A549 (cell line): ENCODE data around the gene WASF2. TPM values are rescaled to one million over a fixed set of nuclear protein-coding genes. Genes with fewer than 3 reads are reported as not detected.

Source experiments
- ATAC-seq, 2 experiments: fragments of 200-7000 bp in 1 of 2; fragments of >200 bp in 1 of 2; cut with Nextera tagmentation in 1 of 2; cut with Tn5 transposase in 1 of 2; 3 replicates each; pipeline versions ENCODE4 v1.8.0 to v1.9.1; 2018 to 2020; ENCODE audit warnings: mild to moderate bottlenecking in 1 of 2, moderate library complexity in 1 of 2
- CTCF ChIA-PET: fragments of 300-600 bp; sonication (Branson Sonifier 250); formaldehyde crosslinking; extraction: SDS; loops from one replicate; lab custom pipeline; 2021; ENCODE audit warnings: antibody characterized with exemption, inconsistent platforms; lab: Yijun Ruan, JAX
- POLR2A ChIA-PET: fragments of 350-600 bp; formaldehyde crosslinking; extraction: SDS; loops from one replicate; lab custom pipeline; 2021; ENCODE audit warnings: antibody characterized with exemption, inconsistent platforms; lab: Yijun Ruan, JAX
- DNase-seq, 2 experiments: peaks; one replicate each; pipeline versions ENCODE4 v3.0.0 to v3.0.0-alpha.2; 2011 to 2016; ENCODE audit warnings: low read depth in 1 of 2, low spot score in 1 of 2
- FAIRE-seq: peaks from 2 replicates; lab custom pipeline; 2011; peaks lifted over from hg19 to GRCh38; lab: Jason Lieb, UNC
- H3K27ac ChIP-seq, 2 experiments: fragments of >200 bp; sonication (Bioruptor Twin); formaldehyde crosslinking; 3 replicates each; pipeline ENCODE4 v1.5.1; 2016 to 2017
- H3K4me1 ChIP-seq: fragments of >200 bp; sonication (Bioruptor Twin); formaldehyde crosslinking; 3 replicates; pipeline ENCODE4 v1.6.1; 2016
- H3K4me2 ChIP-seq: fragments of >200 bp; sonication (Bioruptor Twin); formaldehyde crosslinking; 3 replicates; pipeline ENCODE4 v1.6.1; 2016
- H3K4me3 ChIP-seq: fragments of >200 bp; sonication (Bioruptor Twin); formaldehyde crosslinking; 3 replicates; pipeline ENCODE4 v1.5.1; 2016
- H3K9me3 ChIP-seq: fragments of >200 bp; sonication (Bioruptor Twin); formaldehyde crosslinking; 3 replicates; pipeline ENCODE4 v1.6.1; 2016
- CEBPB ChIP-seq, 2 experiments: fragments of >200 bp in 1 of 2; sonication (Bioruptor Twin) in 1 of 2; formaldehyde crosslinking in 1 of 2; IDR thresholded peaks; 2 replicates each; pipeline ENCODE4 v1.6.1; 2012 to 2016
- CHD4 ChIP-seq: fragments of 200-600 bp; sonication (generic); IDR thresholded peaks from 2 replicates; pipeline ENCODE4 v1.6.1; 2016; ENCODE audit warnings: antibody characterized with exemption, mild to moderate bottlenecking, borderline replicate concordance
- EHMT2 ChIP-seq: fragments of 200-600 bp; sonication (generic); IDR thresholded peaks from 2 replicates; pipeline ENCODE4 v1.6.1; 2016; ENCODE audit warnings: antibody characterized with exemption, low read depth, mild to moderate bottlenecking, moderate library complexity
- ESRRA ChIP-seq: fragments of 150-350 bp; IDR thresholded peaks from 2 replicates; pipeline ENCODE4 v1.6.1; 2014; ENCODE audit warnings: mild to moderate bottlenecking, low read length, borderline replicate concordance
- FOSB ChIP-seq: fragments of 250-450 bp; sonication (Bioruptor Pico); IDR thresholded peaks from 2 replicates; pipeline ENCODE4 v1.5.0; 2020; ENCODE audit warnings: mild to moderate bottlenecking, moderate library complexity
- HDAC2 ChIP-seq: fragments of 200-600 bp; sonication (generic); IDR thresholded peaks from 2 replicates; pipeline ENCODE4 v1.6.1; 2016
- HOXB13 ChIP-seq: fragments of 250-450 bp; sonication (Bioruptor Pico); IDR thresholded peaks from 2 replicates; pipeline ENCODE4 v1.5.0; 2020; ENCODE audit warnings: low read depth, mild to moderate bottlenecking, moderate library complexity
- HOXB5 ChIP-seq: fragments of 250-450 bp; sonication (Bioruptor Pico); IDR thresholded peaks from 2 replicates; pipeline ENCODE4 v1.5.0; 2020; ENCODE audit warnings: mild to moderate bottlenecking, moderate library complexity
- JUN ChIP-seq, 2 experiments: fragments of >200 bp; sonication (Bioruptor Twin); formaldehyde crosslinking; IDR thresholded peaks; 2 replicates in 1 of 2; 3 replicates in 1 of 2; pipeline ENCODE4 v1.6.1; 2016 to 2017
- MAFK ChIP-seq: fragments of 450-650 bp; IDR thresholded peaks from 2 replicates; pipeline ENCODE4 v1.6.1; 2014; ENCODE audit not compliant: partially characterized antibody
- MAZ ChIP-seq: fragments of 150-350 bp; IDR thresholded peaks from 2 replicates; pipeline ENCODE4 v1.6.1; 2014; ENCODE audit warnings: antibody characterized with exemption, low read depth, low read length, borderline replicate concordance
- MYC ChIP-seq: IDR thresholded peaks from 2 replicates; pipeline ENCODE4 v1.6.1; 2012; ENCODE audit warnings: mild to moderate bottlenecking, inconsistent platforms, low read length, improper control_type of control experiment, borderline replicate concordance
- NR3C1 ChIP-seq: fragments of >200 bp; sonication (Bioruptor Twin); formaldehyde crosslinking; IDR thresholded peaks from 3 replicates; pipeline ENCODE4 v1.6.1; 2017
- POLR2A ChIP-seq: IDR thresholded peaks from 2 replicates; pipeline ENCODE4 v1.6.1; 2012; ENCODE audit warnings: mild to moderate bottlenecking, low read length
- POLR2AphosphoS2 ChIP-seq: conservative IDR thresholded peaks from 2 replicates; pipeline ENCODE4 v1.6.1; 2012; ENCODE audit warnings: low read length, improper control_type of control experiment, inconsistent platforms
- RARB ChIP-seq: fragments of 250-450 bp; sonication (Bioruptor Pico); IDR thresholded peaks from 2 replicates; pipeline ENCODE4 v1.8.0; 2021; ENCODE audit warnings: mild to moderate bottlenecking, moderate library complexity
- RFX5 ChIP-seq: fragments of 450-650 bp; IDR thresholded peaks from 2 replicates; pipeline ENCODE4 v1.7.1; 2014; ENCODE audit warnings: antibody characterized with exemption, mild to moderate bottlenecking, moderate library complexity
- RNF2 ChIP-seq: fragments of 200-600 bp; sonication (generic); IDR thresholded peaks from 2 replicates; pipeline ENCODE4 v1.6.1; 2016; ENCODE audit warnings: low read depth, mild to moderate bottlenecking, antibody characterized with exemption, moderate library complexity, borderline replicate concordance
- SMC3 ChIP-seq: fragments of >200 bp; sonication (Bioruptor Twin); formaldehyde crosslinking; IDR thresholded peaks from 3 replicates; pipeline ENCODE4 v1.6.1; 2018; ENCODE audit warnings: inconsistent platforms
- ZSCAN20 ChIP-seq: fragments of 250-450 bp; sonication (Bioruptor Pico); IDR thresholded peaks from 2 replicates; pipeline ENCODE4 v1.8.0; 2022; ENCODE audit warnings: mild to moderate bottlenecking, moderate library complexity
- WGBS: methylation state at CpG from one replicate; pipeline ENCODE4 v1.1.6; 2017; ENCODE audit errors: missing lambda C conversion rate; 5-methylcytosine and 5-hydroxymethylcytosine counted together
- polyA plus RNA-seq, 4 experiments: library from polyadenylated mRNA; depleted of rRNA in 3 of 4; stranded (reverse); fragments of >200 nt; fragmentation: RNase III in 1 of 4; extraction: RNeasy Plus Mini Kit Qiagen cat#74134 plus additional on column Dnase treatment in 1 of 4; gene quantifications; 2 replicates in 3 of 4; 3 replicates in 1 of 4; pipeline ENCODE4 v1.2.3, GENCODE V29; 2011 to 2017
- TF ChIP-seq, protein P1 (sequence below): fragments of 250-450 bp; sonication (Bioruptor Pico); IDR thresholded peaks from 2 replicates; pipeline ENCODE4 v1.5.0; 2020; ENCODE audit warnings: low read depth, mild to moderate bottlenecking, moderate library complexity
- TF ChIP-seq, protein P2 (sequence below): IDR thresholded peaks from 2 replicates; pipeline ENCODE4 v1.6.1; 2012
- TF ChIP-seq, protein P3 (sequence below): fragments of >200 bp; sonication (Bioruptor Twin); formaldehyde crosslinking; IDR thresholded peaks from 2 replicates; pipeline ENCODE4 v1.6.1; 2016
- TF ChIP-seq, protein P4 (sequence below): fragments of >200 bp; sonication (Bioruptor Twin); formaldehyde crosslinking; IDR thresholded peaks from 3 replicates; pipeline ENCODE4 v1.5.1; 2016
- TF ChIP-seq, protein P5 (sequence below): IDR thresholded peaks from 2 replicates; pipeline ENCODE4 v1.6.1; 2012; ENCODE audit warnings: low read depth, borderline replicate concordance

The WASF2 gene
- polyA plus RNA-seq, 2 of the 4 experiments (the other 2 are of a cell fraction): 22.7 to 44.9 TPM

DNA sequence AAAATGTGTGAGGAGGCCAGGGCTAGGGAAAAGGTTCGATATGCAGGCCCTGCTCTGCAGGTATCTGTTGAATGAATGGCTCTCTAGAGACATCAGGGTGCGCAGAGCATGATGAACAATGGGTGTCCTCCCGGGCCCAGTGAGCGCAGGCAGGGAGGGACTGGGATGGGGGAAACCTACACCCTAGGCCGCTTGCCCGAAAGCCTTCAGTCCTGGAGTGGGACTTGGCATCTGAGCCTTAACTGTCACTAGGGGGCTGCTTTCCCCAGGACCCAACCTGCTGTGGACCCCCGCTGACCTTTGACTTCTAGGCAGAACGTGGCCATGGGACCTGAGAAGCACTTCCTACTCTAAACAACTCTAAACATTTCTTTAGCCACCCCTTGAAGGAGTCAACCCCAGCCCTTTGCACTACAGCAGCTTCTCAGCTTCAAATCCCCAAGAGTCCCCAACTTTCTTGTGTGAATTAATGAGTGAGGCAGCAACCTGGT is 122.8 kb downstream of the WASF2 start:
- peak; percentile 3 to 12; a peak in 5 of 6 replicates for ATAC-seq
- Histone ChIP-seq H3K9me3 (no peaks in the 10 kb centered on the region), H3K4me1 (peaks cover 14% of the 10 kb centered on the region), H3K4me2 (peak overlapping the region; percentile 95), H3K4me3 (peak overlapping the region; percentile 78), H3K27ac (peak overlapping the region; percentile 93 to 97)
- DNase-seq: no peak
- TF ChIP-seq HDAC2 (no peak), RARB (no peak), MAZ (no peak), RFX5 (no peak), RNF2 (no peak), HOXB13 (CRISPR knock-in tag) (no peak), POLR2AphosphoS2 (no peak), CHD4 (no peak), FOSB (CRISPR knock-in tag) (no peak), HOXB5 (CRISPR knock-in tag) (no peak), MYC (no peak), CEBPB (IDR thresholded peaks at IDR 0.05) (no peak), ZSCAN20 (no peak), NR3C1 (no peak), EHMT2 (no peak), MAFK (no peak)
- TF ChIP-seq, protein P1, sequence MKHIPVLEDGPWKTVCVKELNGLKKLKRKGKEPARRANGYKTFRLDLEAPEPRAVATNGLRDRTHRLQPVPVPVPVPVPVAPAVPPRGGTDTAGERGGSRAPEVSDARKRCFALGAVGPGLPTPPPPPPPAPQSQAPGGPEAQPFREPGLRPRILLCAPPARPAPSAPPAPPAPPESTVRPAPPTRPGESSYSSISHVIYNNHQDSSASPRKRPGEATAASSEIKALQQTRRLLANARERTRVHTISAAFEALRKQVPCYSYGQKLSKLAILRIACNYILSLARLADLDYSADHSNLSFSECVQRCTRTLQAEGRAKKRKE: no peak
- TF ChIP-seq, protein P2, sequence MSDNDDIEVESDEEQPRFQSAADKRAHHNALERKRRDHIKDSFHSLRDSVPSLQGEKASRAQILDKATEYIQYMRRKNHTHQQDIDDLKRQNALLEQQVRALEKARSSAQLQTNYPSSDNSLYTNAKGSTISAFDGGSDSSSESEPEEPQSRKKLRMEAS: no peak
- TF ChIP-seq, protein P3, sequence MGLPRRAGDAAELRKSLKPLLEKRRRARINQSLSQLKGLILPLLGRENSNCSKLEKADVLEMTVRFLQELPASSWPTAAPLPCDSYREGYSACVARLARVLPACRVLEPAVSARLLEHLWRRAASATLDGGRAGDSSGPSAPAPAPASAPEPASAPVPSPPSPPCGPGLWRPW: no peak
- ChIA-PET CTCF (interaction anchor here (0.8 to 10.3 kb wide), 16 partner anchors 10 to 371 kb away, joined by 3 to 130 read pairs (median 6); no protein-coding TSS in a partner anchor), POLR2A (interaction anchor here (0.8 to 2.1 kb wide), 5 partner anchors 10 to 44 kb away, joined by 3 to 11 read pairs (median 4); no protein-coding TSS in a partner anchor)
- FAIRE-seq: no peak
- 49% methylated on average over 8 of the region's 8 CpGs for WGBS

DNA sequence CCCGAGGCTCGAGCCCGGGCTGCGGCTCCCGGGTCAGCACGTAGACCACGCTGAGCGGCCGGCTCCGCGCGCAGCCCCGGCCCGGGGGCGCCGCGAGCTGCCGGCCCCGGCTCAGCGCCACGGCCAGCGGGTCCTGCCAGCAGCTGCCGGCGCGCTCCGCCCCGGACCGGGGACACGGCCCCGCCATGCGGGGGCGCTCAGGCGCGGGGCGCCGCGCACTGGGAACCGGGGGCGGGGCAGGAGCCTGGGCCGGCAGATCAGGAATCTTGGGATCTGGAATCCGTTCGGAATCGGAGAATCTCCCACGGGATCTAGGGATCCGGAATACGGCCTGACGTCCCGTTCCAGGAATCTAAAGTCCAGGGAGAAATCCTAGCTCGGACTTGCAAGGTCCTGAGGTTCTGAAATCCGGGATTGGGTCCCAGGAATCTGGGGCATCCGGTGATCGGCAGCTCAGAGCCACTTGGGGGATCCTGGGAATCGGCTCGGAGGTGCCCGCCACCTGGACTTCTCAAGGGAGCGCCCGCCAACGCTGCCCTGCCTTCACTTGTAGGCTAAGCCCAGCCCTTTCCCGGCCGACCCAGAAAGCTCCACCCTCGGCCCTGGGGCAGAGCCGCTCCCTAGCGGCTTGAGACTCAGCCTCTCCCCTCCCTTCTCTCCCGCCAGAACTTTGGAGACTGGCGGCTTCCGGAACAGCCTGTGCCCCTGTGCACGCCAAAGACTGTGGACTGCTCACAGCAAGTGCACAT is 123.4 kb downstream of the WASF2 start, which contains the start of gene MAP3K6:
TSS of gene MAP3K6 (minus strand) at position 551 of the 749 bp plus-strand sequence. CDS start at position 187, 364 bp downstream.
- peaks cover 14% of the 10 kb centered on the region for H3K4me1 ChIP-seq
- ATAC-seq (peak; percentile 70 to 81), FAIRE-seq (no peak), DNase-seq (peak; percentile 70 to 82)
- H3K4me3 ChIP-seq: peak within 1 kb of the TSS; percentile 78
- ChIA-PET POLR2A (interaction anchor here (0.8 to 2.1 kb wide), 6 partner anchors 9 to 44 kb away, joined by 3 to 13 read pairs (median 4); no protein-coding TSS in a partner anchor), CTCF (interaction anchor here (0.6 to 10.3 kb wide), 22 partner anchors 11 to 372 kb away, joined by 3 to 130 read pairs (median 4); partner anchors contain the start of gene SYTL1)
- 6% methylated on average over 10 of the region's 67 CpGs for WGBS
- H3K27ac ChIP-seq: peak within 1 kb of the TSS; percentile 93 to 97
- H3K9me3 ChIP-seq: no peaks in the 10 kb centered on the region
- H3K4me2 ChIP-seq: peak within 1 kb of the TSS; percentile 95
- TF ChIP-seq, protein P4, sequence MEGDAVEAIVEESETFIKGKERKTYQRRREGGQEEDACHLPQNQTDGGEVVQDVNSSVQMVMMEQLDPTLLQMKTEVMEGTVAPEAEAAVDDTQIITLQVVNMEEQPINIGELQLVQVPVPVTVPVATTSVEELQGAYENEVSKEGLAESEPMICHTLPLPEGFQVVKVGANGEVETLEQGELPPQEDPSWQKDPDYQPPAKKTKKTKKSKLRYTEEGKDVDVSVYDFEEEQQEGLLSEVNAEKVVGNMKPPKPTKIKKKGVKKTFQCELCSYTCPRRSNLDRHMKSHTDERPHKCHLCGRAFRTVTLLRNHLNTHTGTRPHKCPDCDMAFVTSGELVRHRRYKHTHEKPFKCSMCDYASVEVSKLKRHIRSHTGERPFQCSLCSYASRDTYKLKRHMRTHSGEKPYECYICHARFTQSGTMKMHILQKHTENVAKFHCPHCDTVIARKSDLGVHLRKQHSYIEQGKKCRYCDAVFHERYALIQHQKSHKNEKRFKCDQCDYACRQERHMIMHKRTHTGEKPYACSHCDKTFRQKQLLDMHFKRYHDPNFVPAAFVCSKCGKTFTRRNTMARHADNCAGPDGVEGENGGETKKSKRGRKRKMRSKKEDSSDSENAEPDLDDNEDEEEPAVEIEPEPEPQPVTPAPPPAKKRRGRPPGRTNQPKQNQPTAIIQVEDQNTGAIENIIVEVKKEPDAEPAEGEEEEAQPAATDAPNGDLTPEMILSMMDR: peak; percentile 72
- peak in 1 of 2 experiments; percentile 35; a peak in 1 of 5 replicates for TF ChIP-seq JUN (IDR thresholded peaks at IDR 0.05)
- no peak for TF ChIP-seq ESRRA
- TF ChIP-seq, protein P5, sequence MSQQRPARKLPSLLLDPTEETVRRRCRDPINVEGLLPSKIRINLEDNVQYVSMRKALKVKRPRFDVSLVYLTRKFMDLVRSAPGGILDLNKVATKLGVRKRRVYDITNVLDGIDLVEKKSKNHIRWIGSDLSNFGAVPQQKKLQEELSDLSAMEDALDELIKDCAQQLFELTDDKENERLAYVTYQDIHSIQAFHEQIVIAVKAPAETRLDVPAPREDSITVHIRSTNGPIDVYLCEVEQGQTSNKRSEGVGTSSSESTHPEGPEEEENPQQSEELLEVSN: peak; percentile 67; the same call in 1 of the 2 replicates
- TF ChIP-seq, protein P2: peak; percentile 55; the same call in 1 of the 2 replicates
- peak; percentile 29; the same call in 2 of the 3 replicates for TF ChIP-seq SMC3
- no peak for TF ChIP-seq MYC
- peak; percentile 48 for TF ChIP-seq POLR2A
- TF ChIP-seq, all 56 proteins: peak for 6
